Neural cell (in vitro differentiated cells): Measurements from ENCODE around the gene RAD9A. TPM values are rescaled to one million over a fixed set of nuclear protein-coding genes. Genes with fewer than 3 reads are reported as not detected.

ENCODE experiments used
- H2AFZ ChIP-seq: fragments of 200-600, 300-800 bp; sonication (generic), shearing (Covaris generic); 2 replicates; pipeline ENCODE4 v1.6.0; 2014; ENCODE audit warnings: low read depth, mild to moderate bottlenecking, antibody characterized with exemption, low read length, moderate library complexity
- H3F3A ChIP-seq: fragments of 200-600 bp; shearing (Covaris generic); 2 replicates; pipeline ENCODE4 v1.6.1; 2016; ENCODE audit warnings: mild to moderate bottlenecking, moderate library complexity, mixed read lengths, antibody characterized with exemption, low read length; ENCODE audit not compliant: insufficient read depth, poor library complexity, severe bottlenecking
- H3K27ac ChIP-seq: fragments of 200-600, 300-800 bp; sonication (generic), shearing (Covaris generic); 2 replicates; pipeline ENCODE4 v1.5.1; 2014; ENCODE audit warnings: mild to moderate bottlenecking, low read length, moderate library complexity
- H3K27me3 ChIP-seq: fragments of 300-800, 200-600 bp; sonication (generic), shearing (Covaris generic); 2 replicates; pipeline ENCODE4 v1.6.0; 2014; ENCODE audit warnings: mild to moderate bottlenecking, low read depth, low read length, moderate library complexity; ENCODE audit not compliant: insufficient read depth
- H3K36me3 ChIP-seq: fragments of 300-800, 200-600 bp; sonication (generic), shearing (Covaris generic); 2 replicates; pipeline ENCODE4 v1.5.1; 2014; ENCODE audit warnings: mild to moderate bottlenecking, antibody characterized with exemption, low read length, moderate library complexity; ENCODE audit not compliant: insufficient read depth
- H3K4me2 ChIP-seq: fragments of 300-800, 200-600 bp; sonication (generic), shearing (Covaris generic); 2 replicates; pipeline ENCODE4 v1.6.0; 2014; ENCODE audit warnings: mild to moderate bottlenecking, low read length
- H3K4me3 ChIP-seq: fragments of 300-800, 200-600 bp; sonication (generic), shearing (Covaris generic); 2 replicates; pipeline ENCODE4 v1.5.1; 2014; ENCODE audit warnings: mild to moderate bottlenecking, low read length, moderate library complexity
- H3K79me2 ChIP-seq: fragments of 200-600 bp; shearing (Covaris generic); replicated peaks from 2 replicates; pipeline ENCODE4 v1.6.0; 2014; ENCODE audit warnings: mild to moderate bottlenecking, low read length, moderate library complexity; ENCODE audit not compliant: insufficient read depth
- H3K9ac ChIP-seq: fragments of 300-800, 200-600 bp; sonication (generic), shearing (Covaris generic); 2 replicates; pipeline ENCODE4 v1.6.1; 2016; ENCODE audit warnings: mild to moderate bottlenecking, low read length, mixed read lengths
- H3K9me2 ChIP-seq: fragments of 200-600 bp; shearing (Covaris generic); 2 replicates; pipeline ENCODE4 v1.6.1; 2016; ENCODE audit warnings: mild to moderate bottlenecking, low read length, mixed read lengths; ENCODE audit not compliant: insufficient read depth
- H3K9me3 ChIP-seq: fragments of 200-600, 300-800 bp; sonication (generic), shearing (Covaris generic); 2 replicates; pipeline ENCODE4 v1.6.1; 2016; ENCODE audit warnings: mild to moderate bottlenecking, mixed run types, low read length, moderate library complexity, mixed read lengths
- H4K20me1 ChIP-seq: fragments of 200-600 bp; shearing (Covaris generic); 2 replicates; pipeline ENCODE4 v1.6.1; 2016; ENCODE audit warnings: mild to moderate bottlenecking, mixed run types; ENCODE audit not compliant: insufficient read depth
- CTCF ChIP-seq: fragments of 450-650 bp; IDR thresholded peaks from 2 replicates; pipeline ENCODE4 v1.5.1; 2014; ENCODE audit warnings: antibody characterized with exemption, mild to moderate bottlenecking, moderate library complexity; ENCODE audit not compliant: poor library complexity, severe bottlenecking
- EP300 ChIP-seq: fragments of 450-650 bp; conservative IDR thresholded peaks from 2 replicates; pipeline ENCODE4 v1.6.1; 2014; ENCODE audit warnings: antibody characterized with exemption, mild to moderate bottlenecking, moderate library complexity; ENCODE audit not compliant: poor library complexity, severe bottlenecking
- EZH2 ChIP-seq: fragments of 200-600, 300-800 bp; shearing (Covaris generic), sonication (generic); IDR thresholded peaks from 2 replicates; pipeline ENCODE4 v1.6.1; 2014; ENCODE audit warnings: antibody characterized with exemption, low read length, borderline replicate concordance, mild to moderate bottlenecking; ENCODE audit not compliant: insufficient read depth, poor library complexity, severe bottlenecking
- MXI1 ChIP-seq: fragments of 450-650 bp; conservative IDR thresholded peaks from 2 replicates; pipeline ENCODE4 v1.6.1; 2014; ENCODE audit warnings: antibody characterized with exemption, mild to moderate bottlenecking; ENCODE audit not compliant: poor library complexity, severe bottlenecking
- POLR2AphosphoS5 ChIP-seq: IDR thresholded peaks from 2 replicates; pipeline ENCODE4 v1.6.1; 2012
- RAD21 ChIP-seq: fragments of 450-650 bp; conservative IDR thresholded peaks from 2 replicates; pipeline ENCODE4 v1.6.1; 2014; ENCODE audit warnings: antibody characterized with exemption, mild to moderate bottlenecking, moderate library complexity
- SMC3 ChIP-seq: fragments of 450-650 bp; conservative IDR thresholded peaks from 2 replicates; pipeline ENCODE4 v1.6.1; 2014; ENCODE audit warnings: antibody characterized with exemption, mild to moderate bottlenecking, moderate library complexity; ENCODE audit not compliant: poor library complexity
- TAF1 ChIP-seq: IDR thresholded peaks from 2 replicates; pipeline ENCODE4 v1.6.1; 2012; ENCODE audit warnings: low read depth
- polyA plus RNA-seq: library from polyadenylated mRNA; depleted of rRNA; stranded (reverse); fragments of >200 nt; gene quantifications from 2 replicates; pipeline ENCODE4 v1.2.3, GENCODE V29; 2014
- TF ChIP-seq, protein P1 (sequence below): IDR thresholded peaks from 2 replicates; pipeline ENCODE4 v1.6.1; 2012; ENCODE audit warnings: borderline replicate concordance

The RAD9A gene
- polyA plus RNA-seq, 1 donor from 2014 or later: 59.6 TPM

DNA sequence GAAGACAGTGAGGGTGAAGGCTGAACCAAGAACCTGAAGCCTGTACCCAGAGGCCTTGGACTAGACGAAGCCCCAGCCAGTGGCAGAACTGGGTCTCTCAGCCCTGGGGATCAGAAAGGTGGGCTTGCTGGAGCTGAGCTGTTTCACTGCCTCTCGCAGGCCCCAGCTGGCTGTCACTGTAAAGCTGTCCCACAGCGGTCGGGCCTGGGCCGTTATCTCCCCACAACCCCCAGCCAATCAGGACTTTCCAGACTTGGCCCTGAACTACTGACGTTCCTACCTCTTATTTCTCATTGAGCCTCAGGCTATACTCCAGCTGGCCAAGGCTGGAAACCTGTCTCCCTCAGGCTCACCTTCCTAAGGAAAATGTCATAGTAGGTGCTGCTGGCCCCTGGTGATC is 5.8 kb downstream of the RAD9A start:
- TF ChIP-seq TAF1: no peak
- Histone ChIP-seq H3K79me2 (peaks cover 11% of the 10 kb centered on the region), H3K27me3 (no peaks in the 10 kb centered on the region), H4K20me1 (no peaks in the 10 kb centered on the region), H3F3A (no peaks in the 10 kb centered on the region), H3K27ac (no peak overlapping the region), H3K9ac (no peak overlapping the region), H3K4me3 (no peak overlapping the region), H3K9me2 (no peaks in the 10 kb centered on the region), H3K9me3 (no peaks in the 10 kb centered on the region), H2AFZ (no peak overlapping the region), H3K36me3 (no peaks in the 10 kb centered on the region), H3K4me2 (no peak overlapping the region)

- no peak overlapping the region for H3K27ac ChIP-seq
- H3K4me3 ChIP-seq: no peak overlapping the region
- TF ChIP-seq MXI1 (no peak), EP300 (no peak), RAD21 (no peak), CTCF (no peak), TAF1 (no peak), SMC3 (no peak), POLR2AphosphoS5 (no peak), EZH2 (no peak)
- TF ChIP-seq, protein P1, sequence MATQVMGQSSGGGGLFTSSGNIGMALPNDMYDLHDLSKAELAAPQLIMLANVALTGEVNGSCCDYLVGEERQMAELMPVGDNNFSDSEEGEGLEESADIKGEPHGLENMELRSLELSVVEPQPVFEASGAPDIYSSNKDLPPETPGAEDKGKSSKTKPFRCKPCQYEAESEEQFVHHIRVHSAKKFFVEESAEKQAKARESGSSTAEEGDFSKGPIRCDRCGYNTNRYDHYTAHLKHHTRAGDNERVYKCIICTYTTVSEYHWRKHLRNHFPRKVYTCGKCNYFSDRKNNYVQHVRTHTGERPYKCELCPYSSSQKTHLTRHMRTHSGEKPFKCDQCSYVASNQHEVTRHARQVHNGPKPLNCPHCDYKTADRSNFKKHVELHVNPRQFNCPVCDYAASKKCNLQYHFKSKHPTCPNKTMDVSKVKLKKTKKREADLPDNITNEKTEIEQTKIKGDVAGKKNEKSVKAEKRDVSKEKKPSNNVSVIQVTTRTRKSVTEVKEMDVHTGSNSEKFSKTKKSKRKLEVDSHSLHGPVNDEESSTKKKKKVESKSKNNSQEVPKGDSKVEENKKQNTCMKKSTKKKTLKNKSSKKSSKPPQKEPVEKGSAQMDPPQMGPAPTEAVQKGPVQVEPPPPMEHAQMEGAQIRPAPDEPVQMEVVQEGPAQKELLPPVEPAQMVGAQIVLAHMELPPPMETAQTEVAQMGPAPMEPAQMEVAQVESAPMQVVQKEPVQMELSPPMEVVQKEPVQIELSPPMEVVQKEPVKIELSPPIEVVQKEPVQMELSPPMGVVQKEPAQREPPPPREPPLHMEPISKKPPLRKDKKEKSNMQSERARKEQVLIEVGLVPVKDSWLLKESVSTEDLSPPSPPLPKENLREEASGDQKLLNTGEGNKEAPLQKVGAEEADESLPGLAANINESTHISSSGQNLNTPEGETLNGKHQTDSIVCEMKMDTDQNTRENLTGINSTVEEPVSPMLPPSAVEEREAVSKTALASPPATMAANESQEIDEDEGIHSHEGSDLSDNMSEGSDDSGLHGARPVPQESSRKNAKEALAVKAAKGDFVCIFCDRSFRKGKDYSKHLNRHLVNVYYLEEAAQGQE: no peak
- H3K9ac ChIP-seq: no peak overlapping the region
- H3K36me3 ChIP-seq: no peaks in the 10 kb centered on the region
- no peaks in the 10 kb centered on the region for H3F3A ChIP-seq
- H3K9me2 ChIP-seq: no peaks in the 10 kb centered on the region
- H4K20me1 ChIP-seq: no peaks in the 10 kb centered on the region
- H3K27me3 ChIP-seq: no peaks in the 10 kb centered on the region
- no peak overlapping the region for H2AFZ ChIP-seq
- H3K4me2 ChIP-seq: no peak overlapping the region
- H3K9me3 ChIP-seq: no peaks in the 10 kb centered on the region
- H3K79me2 ChIP-seq: peaks cover 11% of the 10 kb centered on the region
These were observed 6.3 kb downstream of the RAD9A start for GRCh38 chr11:67397986-67398660.
